ENCODE measurements around the gene NFATC4.

- no peak for TF ChIP-seq POLR2A (IDR thresholded peaks at IDR 0.05)
- TF ChIP-seq CTCF (IDR thresholded peaks at IDR 0.05), result no peak
- TF ChIP-seq EP300 (IDR thresholded peaks at IDR 0.05), result no peak
Measured at GRCh38 chr14:24364841-24365240, 3.1 kb upstream of the NFATC4 start.

All from tibial nerve (tissue), 4 donors.